H1 (cell line): ENCODE measurements around the gene SLC9C1. TPM values are rescaled to one million over a fixed set of nuclear protein-coding genes. Genes with fewer than 3 reads are reported as not detected.

Experiments
- EZH2 ChIP-seq: fragments of 200-600 bp; sonication (generic); IDR thresholded peaks from 2 replicates; pipeline ENCODE4 v1.7.1; 2012; ENCODE audit warnings: low read depth, mild to moderate bottlenecking, moderate library complexity, low read length, inconsistent platforms; ENCODE audit not compliant: severe bottlenecking
- TAF1 ChIP-seq: IDR thresholded peaks from 2 replicates; pipeline ENCODE4 v1.6.1; 2011; ENCODE audit warnings: mild to moderate bottlenecking, low read depth, low read length
- USF2 ChIP-seq: IDR thresholded peaks from 2 replicates; pipeline ENCODE4 v1.6.1; 2011; ENCODE audit warnings: low read length, improper control_type of control experiment
- polyA plus RNA-seq, 7 experiments: library from polyadenylated mRNA; depleted of rRNA in 3 of 7; stranded (reverse) in 5 of 7; unstranded in 2 of 7; fragments of >200 nt in 5 of 7; fragments of 200-250 nt in 2 of 7; gene quantifications; 1 replicate in 5 of 7; 2 replicates in 1 of 7; 4 replicates in 1 of 7; pipeline versions ENCODE4 v1.2.1 to v1.2.3, GENCODE V29; 2011 to 2013; ENCODE audit warnings: missing spikeins in 2 of 7, mixed read lengths in 2 of 7
- total RNA-seq: library from RNA; stranded (reverse); fragmentation: NEBNext Ultra II Directional; extraction: Animal tissue kit (Norgen Biotek cat#: 25700); gene quantifications from 2 replicates; pipeline ENCODE4 v1.2.1, GENCODE V29; 2021

SLC9C1 gene
- total and polyA plus RNA-seq, 2 of the 8 experiments (the other 6 are each of a cell fraction or from before 2014, with no cell fraction given): 0.15 to 0.24 TPM

GRCh38 chr3:112095731-112096130 is 198.3 kb downstream of the SLC9C1 start (continued):
- TF ChIP-seq USF2 (no peak), EZH2 (no peak), TAF1 (no peak)
